ENCODE results near the gene PEAK3.

DNA sequence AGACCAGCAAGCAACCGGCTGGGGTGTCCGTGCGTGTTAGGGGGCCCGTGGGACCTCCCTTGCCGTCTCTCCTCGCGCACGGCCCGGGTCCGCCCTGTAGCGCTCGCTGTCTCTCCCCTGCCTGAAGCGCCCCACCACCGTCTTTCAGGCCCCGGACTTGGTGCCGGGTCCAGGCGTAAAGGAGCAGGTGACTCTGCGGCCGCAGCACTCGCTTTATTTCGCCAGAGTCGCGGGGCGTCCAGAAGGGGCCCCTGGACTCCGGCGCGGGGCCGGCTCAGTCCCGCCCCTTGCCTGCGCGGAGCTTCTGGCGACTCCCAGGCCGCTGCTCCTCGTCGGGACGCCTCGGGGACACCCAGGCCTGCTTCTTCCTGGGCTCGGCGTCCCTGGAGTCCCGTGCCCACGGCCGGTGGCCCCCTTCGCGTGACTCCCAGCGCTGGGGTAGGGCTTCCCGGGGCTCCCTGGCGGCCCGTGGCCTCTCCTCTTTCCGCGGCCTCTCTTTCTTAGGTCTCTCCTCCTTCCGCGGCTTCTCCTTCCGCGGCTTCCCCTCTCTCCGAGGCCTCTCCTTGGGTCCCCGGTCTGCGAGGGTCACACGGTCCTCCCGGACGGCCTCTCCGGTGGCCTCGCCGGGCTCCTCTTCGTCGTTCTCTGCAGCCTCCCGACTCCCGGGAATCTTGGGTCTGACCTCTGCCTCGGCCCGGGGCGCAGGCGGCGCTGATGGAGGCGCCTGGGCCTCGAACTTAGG lies 29.7 kb downstream of the PEAK3 start:
- TF ChIP-seq POLR2A (IDR thresholded peaks at IDR 0.05): no peak
- TF ChIP-seq, protein P1, sequence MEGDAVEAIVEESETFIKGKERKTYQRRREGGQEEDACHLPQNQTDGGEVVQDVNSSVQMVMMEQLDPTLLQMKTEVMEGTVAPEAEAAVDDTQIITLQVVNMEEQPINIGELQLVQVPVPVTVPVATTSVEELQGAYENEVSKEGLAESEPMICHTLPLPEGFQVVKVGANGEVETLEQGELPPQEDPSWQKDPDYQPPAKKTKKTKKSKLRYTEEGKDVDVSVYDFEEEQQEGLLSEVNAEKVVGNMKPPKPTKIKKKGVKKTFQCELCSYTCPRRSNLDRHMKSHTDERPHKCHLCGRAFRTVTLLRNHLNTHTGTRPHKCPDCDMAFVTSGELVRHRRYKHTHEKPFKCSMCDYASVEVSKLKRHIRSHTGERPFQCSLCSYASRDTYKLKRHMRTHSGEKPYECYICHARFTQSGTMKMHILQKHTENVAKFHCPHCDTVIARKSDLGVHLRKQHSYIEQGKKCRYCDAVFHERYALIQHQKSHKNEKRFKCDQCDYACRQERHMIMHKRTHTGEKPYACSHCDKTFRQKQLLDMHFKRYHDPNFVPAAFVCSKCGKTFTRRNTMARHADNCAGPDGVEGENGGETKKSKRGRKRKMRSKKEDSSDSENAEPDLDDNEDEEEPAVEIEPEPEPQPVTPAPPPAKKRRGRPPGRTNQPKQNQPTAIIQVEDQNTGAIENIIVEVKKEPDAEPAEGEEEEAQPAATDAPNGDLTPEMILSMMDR (IDR thresholded peaks at IDR 0.05): no peak
- TF ChIP-seq EP300 (IDR thresholded peaks at IDR 0.05): no peak
